T-cell (primary cell): ENCODE results near the gene NHS. TPM values are rescaled to one million over a fixed set of nuclear protein-coding genes. Genes with fewer than 3 reads are reported as not detected.

ENCODE experiments used
- ATAC-seq, 4 experiments: fragments of 200-7000 bp in 3 of 4; fragments of 150-1000 bp in 1 of 4; cut with Tn5 transposase; replicated peaks in 1 of 4; 1 replicate in 3 of 4; 2 replicates in 1 of 4; pipeline ENCODE4 v1.10.0; 2021; ENCODE audit warnings: moderate library complexity in 3 of 4, mild to moderate bottlenecking in 2 of 4, moderate number of reproducible peaks in 1 of 4
- CTCF ChIA-PET, 2 donors: fragments of 300-600 bp; sonication (Branson Sonifier 250); formaldehyde crosslinking; loops; one replicate each; lab custom pipeline; 2022; ENCODE audit warnings: antibody characterized with exemption in 2 of 2; lab: Charles Lee
- POLR2A ChIA-PET, 2 donors: fragments of 300-600 bp; sonication (Branson Sonifier 250); formaldehyde crosslinking; loops; one replicate each; lab custom pipeline; 2022; ENCODE audit warnings: antibody characterized with exemption in 2 of 2; lab: Charles Lee
- DNase-seq, 35 experiments: peaks; one replicate each; pipeline versions ENCODE4 v3.0.0 to v3.0.0-alpha.2; 2013 to 2023
- H3K27ac ChIP-seq: one replicate; pipeline ENCODE4 v1.5.1; 2013; ENCODE audit warnings: low read length
- H3K27me3 ChIP-seq, 2 experiments: replicated peaks in 1 of 2; 1 replicate in 1 of 2; 2 replicates in 1 of 2; pipeline versions ENCODE4 v1.6.1 to v1.7.0; 2013; ENCODE audit warnings: low read length in 1 of 2, mixed read lengths in 1 of 2; ENCODE audit not compliant: control insufficient read depth in 2 of 2, insufficient read depth in 2 of 2; ENCODE audit errors: extremely low read depth in 1 of 2
- H3K36me3 ChIP-seq, 2 donors: 1 replicate in 1 of 2; 2 replicates in 1 of 2; pipeline versions ENCODE4 v1.6.1 to v1.7.0; 2013; ENCODE audit warnings: low read length in 1 of 2; ENCODE audit not compliant: control insufficient read depth in 2 of 2, insufficient read depth in 1 of 2; ENCODE audit errors: extremely low read depth in 1 of 2
- H3K4me1 ChIP-seq, 2 experiments: 1 replicate in 1 of 2; 2 replicates in 1 of 2; pipeline versions ENCODE4 v1.6.1 to v1.7.0; 2013; ENCODE audit warnings: low read length in 2 of 2, mixed read lengths in 1 of 2; ENCODE audit not compliant: insufficient read depth in 2 of 2, control insufficient read depth in 1 of 2; ENCODE audit errors: extremely low read depth in 1 of 2
- H3K4me3 ChIP-seq, 2 donors: 1 replicate in 1 of 2; 2 replicates in 1 of 2; pipeline versions ENCODE4 v1.5.1 to v1.7.0; 2013; ENCODE audit warnings: mild to moderate bottlenecking in 2 of 2, low read length in 1 of 2, moderate library complexity in 1 of 2; ENCODE audit not compliant: control insufficient read depth in 1 of 2; ENCODE audit errors: extremely low read depth in 1 of 2
- H3K9me3 ChIP-seq: 2 replicates; pipeline ENCODE4 v1.7.0; 2013
- H3K27ac Mint-ChIP-seq, 2 donors: one replicate each; pipeline ENCODE4 v1.8.0; 2020 to 2021; ENCODE audit warnings: mild to moderate bottlenecking in 2 of 2, mixed read lengths in 2 of 2
- H3K27me3 Mint-ChIP-seq, 2 donors: one replicate each; pipeline ENCODE4 v1.8.0; 2021 to 2022; ENCODE audit warnings: mixed read lengths in 2 of 2
- H3K36me3 Mint-ChIP-seq: one replicate; pipeline ENCODE4 v1.8.0; 2021; ENCODE audit warnings: mixed read lengths
- H3K4me1 Mint-ChIP-seq, 3 donors: one replicate each; pipeline ENCODE4 v1.8.0; 2020 to 2022; ENCODE audit warnings: mixed read lengths in 3 of 3, mild to moderate bottlenecking in 1 of 3
- H3K4me3 Mint-ChIP-seq, 3 donors: one replicate each; pipeline ENCODE4 v1.8.0; 2020 to 2022; ENCODE audit warnings: mild to moderate bottlenecking in 3 of 3, mixed read lengths in 3 of 3, moderate library complexity in 3 of 3
- H3K9me3 Mint-ChIP-seq, 3 donors: one replicate each; pipeline ENCODE4 v1.8.0; 2020 to 2022; ENCODE audit warnings: mixed read lengths in 3 of 3
- WGBS: methylation state at CpG from one replicate; pipeline ENCODE4 v1.1.5; 2013; ENCODE audit warnings: missing lambda C conversion rate; ENCODE audit not compliant: insufficient coverage; 5-methylcytosine and 5-hydroxymethylcytosine counted together
- total RNA-seq, 35 experiments: library from RNA in 6 of 35; stranded (reverse) in 6 of 35; fragments of 120-200 nt in 1 of 35; gene quantifications; one replicate each; pipeline versions ENCODE4 v1.2.1 to v1.2.4 and lab custom pipeline; 2013 to 2026

The NHS gene
- total RNA-seq, 5 donors from 2014 or later (not counting 1 experiment from before 2014, with no cell fraction given), result 0.03 to 0.20 (median 0.11) TPM; not detected in 1

DNA sequence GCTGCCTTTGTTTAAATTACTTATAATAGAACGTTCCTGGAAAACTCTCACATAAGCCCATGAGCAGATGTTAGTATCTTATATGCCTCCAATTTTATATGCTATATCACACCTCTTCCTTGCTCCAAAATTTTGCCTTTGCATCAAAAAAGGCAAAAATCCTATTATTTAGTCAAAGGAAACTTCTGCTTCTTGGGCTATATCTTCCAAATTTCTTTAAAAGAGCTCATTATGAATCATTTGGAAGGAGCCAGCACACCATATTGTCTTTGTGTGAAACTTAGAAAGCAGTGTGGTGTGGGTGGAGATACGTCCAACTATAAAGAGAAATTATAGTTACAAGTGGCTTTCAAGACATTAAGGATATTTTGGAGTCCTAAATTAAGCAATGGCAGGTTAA lies 35.7 kb downstream of the NHS start:
- Histone ChIP-seq H3K9me3 (no peaks in the 10 kb centered on the region), H3K36me3 (no peaks in the 10 kb centered on the region), H3K27ac (no peak overlapping the region), H3K27me3 (peaks cover 0 to 4% of the 10 kb centered on the region in 2 experiments), H3K4me3 (no peak overlapping the region), H3K4me1 (no peaks in the 10 kb centered on the region)
- Mint-ChIP-seq H3K4me1 (no peaks in the 10 kb centered on the region), H3K27ac (no peak overlapping the region), H3K4me3 (no peak overlapping the region), H3K36me3 (no peaks in the 10 kb centered on the region), H3K9me3 (no peaks in the 10 kb centered on the region), H3K27me3 (peaks cover 0 to 27% of the 10 kb centered on the region in 2 donors)
- ATAC-seq (no peak), DNase-seq (no peak)
- CTCF ChIA-PET, result no interaction called here
- POLR2A ChIA-PET, result no interaction called here
- no CpG with 5 or more reads among the region's 2 CpGs for WGBS

DNA sequence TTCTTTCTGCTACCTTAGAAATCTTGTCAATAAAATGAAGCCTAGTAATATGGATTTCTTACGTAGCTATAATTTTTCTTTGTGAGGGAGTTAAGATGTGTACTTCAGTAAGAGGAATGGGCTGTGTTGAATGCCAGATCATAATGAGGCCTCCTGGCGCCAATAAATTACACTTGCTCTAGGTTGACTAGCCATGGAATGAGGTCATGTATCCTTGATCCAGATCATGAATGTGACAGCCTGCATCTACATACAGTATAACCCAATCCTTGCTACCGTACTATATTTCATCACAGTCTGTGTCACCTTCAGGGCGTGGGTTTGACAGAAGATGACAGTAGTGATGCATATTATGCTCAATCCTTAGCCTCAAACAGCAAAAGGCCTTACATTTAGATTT lies 36.2 kb downstream of the NHS start:
- Histone ChIP-seq H3K36me3 (no peaks in the 10 kb centered on the region), H3K27ac (no peak overlapping the region), H3K9me3 (no peaks in the 10 kb centered on the region), H3K4me3 (no peak overlapping the region), H3K4me1 (no peaks in the 10 kb centered on the region), H3K27me3 (peaks cover 0 to 5% of the 10 kb centered on the region in 2 experiments)
- no peak overlapping the region for H3K4me3 Mint-ChIP-seq
- no peak overlapping the region for H3K27ac Mint-ChIP-seq
- peaks cover 3 to 32% of the 10 kb centered on the region in 2 donors for H3K27me3 Mint-ChIP-seq
- ATAC-seq, result no peak
- DNase-seq, result no peak
- ChIA-PET CTCF (no interaction called here), POLR2A (no interaction called here)
- H3K9me3 Mint-ChIP-seq, result no peaks in the 10 kb centered on the region
- no CpG with 5 or more reads among the region's 4 CpGs for WGBS
- H3K4me1 Mint-ChIP-seq, result no peaks in the 10 kb centered on the region
- H3K36me3 Mint-ChIP-seq, result no peaks in the 10 kb centered on the region

DNA sequence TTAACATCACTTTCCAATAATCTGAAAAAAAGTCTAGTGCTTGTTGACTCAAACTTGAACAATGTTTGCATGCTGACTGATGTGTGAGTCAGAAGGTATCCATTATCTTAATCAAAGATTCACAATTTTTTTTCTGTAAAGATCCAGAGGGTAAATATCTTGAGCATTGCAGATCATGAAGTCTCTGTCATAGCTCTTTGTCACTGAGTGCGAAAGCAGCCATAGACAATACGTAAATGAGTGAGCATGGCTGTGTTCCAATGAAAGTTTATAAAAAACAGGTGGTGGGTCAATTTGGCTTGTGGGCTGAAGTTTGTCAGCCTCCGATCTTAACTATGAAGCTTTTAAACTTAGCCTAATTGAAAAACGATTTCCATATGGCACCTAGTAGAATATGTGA lies 37.7 kb downstream of the NHS start:
- no peaks in the 10 kb centered on the region for H3K4me1 ChIP-seq
- Mint-ChIP-seq H3K27me3 (peaks cover 3 to 35% of the 10 kb centered on the region in 2 donors), H3K27ac (no peak overlapping the region), H3K9me3 (no peaks in the 10 kb centered on the region), H3K36me3 (no peaks in the 10 kb centered on the region), H3K4me3 (no peak overlapping the region), H3K4me1 (no peaks in the 10 kb centered on the region)
- ATAC-seq (no peak), DNase-seq (no peak)
- H3K9me3 ChIP-seq, result no peaks in the 10 kb centered on the region
- peaks cover 0 to 6% of the 10 kb centered on the region in 2 experiments for H3K27me3 ChIP-seq
- H3K36me3 ChIP-seq, result no peaks in the 10 kb centered on the region
- H3K4me3 ChIP-seq, result no peak overlapping the region
- CTCF ChIA-PET, result no interaction called here
- no peak overlapping the region for H3K27ac ChIP-seq
- WGBS, result no CpG with 5 or more reads among the region's 4 CpGs
- POLR2A ChIA-PET, result no interaction called here

DNA sequence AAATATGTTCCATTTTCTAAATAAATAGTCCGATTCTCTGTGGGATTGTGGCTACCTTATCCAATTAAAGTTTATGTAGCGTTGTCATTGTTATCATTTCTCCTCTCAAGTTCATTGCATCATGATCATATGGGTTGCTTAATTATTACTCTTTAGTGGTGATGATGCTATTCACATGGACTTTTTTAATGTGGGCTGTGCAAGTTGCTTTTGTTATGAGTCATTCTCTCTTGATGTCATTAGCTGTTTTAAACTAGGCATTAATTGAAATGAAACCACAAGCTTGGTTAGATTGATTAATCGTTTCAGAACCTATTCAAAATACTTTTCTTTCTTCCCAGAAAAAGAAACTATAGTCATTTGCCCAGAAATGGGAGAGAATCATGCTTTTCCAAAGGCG lies 38.2 kb downstream of the NHS start:
- H3K4me3 ChIP-seq, result no peak overlapping the region
- Mint-ChIP-seq H3K27me3 (peaks cover 3 to 35% of the 10 kb centered on the region in 2 donors), H3K9me3 (no peaks in the 10 kb centered on the region), H3K4me1 (no peaks in the 10 kb centered on the region), H3K4me3 (no peak overlapping the region), H3K36me3 (no peaks in the 10 kb centered on the region), H3K27ac (no peak overlapping the region)
- no peak for DNase-seq
- ChIA-PET CTCF (no interaction called here), POLR2A (no interaction called here)
- no peaks in the 10 kb centered on the region for H3K36me3 ChIP-seq
- H3K9me3 ChIP-seq, result no peaks in the 10 kb centered on the region
- H3K4me1 ChIP-seq, result no peaks in the 10 kb centered on the region
- no CpG with 5 or more reads among the region's 4 CpGs for WGBS
- no peak for ATAC-seq
- peaks cover 0 to 6% of the 10 kb centered on the region in 2 experiments for H3K27me3 ChIP-seq
- no peak overlapping the region for H3K27ac ChIP-seq

DNA sequence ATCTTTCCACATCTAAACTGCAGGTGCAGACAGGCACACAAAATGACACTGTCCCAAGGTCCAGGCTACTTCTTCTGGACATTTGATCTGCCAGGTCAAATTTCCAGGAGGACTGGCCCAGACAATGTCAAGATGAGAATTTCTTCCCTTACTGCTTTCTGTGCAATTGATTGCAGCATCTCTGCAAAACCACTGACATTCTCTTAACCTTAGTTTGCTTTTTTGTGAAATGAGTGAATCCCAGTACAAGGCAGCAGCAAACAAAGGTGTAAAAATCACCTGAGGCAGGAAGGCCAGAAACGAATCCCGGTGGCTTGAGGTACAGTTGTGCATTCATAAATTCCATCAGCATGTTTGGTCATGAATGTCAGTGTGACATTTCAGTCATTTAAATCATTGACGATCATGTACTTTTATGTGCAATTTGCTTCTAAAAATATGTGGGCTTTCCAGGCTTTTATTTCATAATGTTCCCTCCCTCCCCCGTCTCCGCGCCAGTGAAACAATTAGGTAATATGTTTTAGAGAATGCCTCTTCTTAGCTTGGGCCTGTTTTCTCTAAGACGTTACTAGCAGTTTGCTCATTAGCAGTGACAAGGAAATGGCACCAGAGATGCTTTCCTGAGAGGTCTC lies 39.1 kb downstream of the NHS start:
- peaks cover 3 to 31% of the 10 kb centered on the region in 2 donors for H3K27me3 Mint-ChIP-seq
- no peak for ATAC-seq
- Histone ChIP-seq H3K4me3 (no peak overlapping the region), H3K27ac (no peak overlapping the region), H3K9me3 (no peaks in the 10 kb centered on the region), H3K36me3 (no peaks in the 10 kb centered on the region), H3K27me3 (peaks cover 0 to 6% of the 10 kb centered on the region in 2 experiments), H3K4me1 (no peaks in the 10 kb centered on the region)
- ChIA-PET POLR2A (no interaction called here), CTCF (no interaction called here)
- WGBS, result no CpG with 5 or more reads among the region's 7 CpGs
- H3K9me3 Mint-ChIP-seq, result no peaks in the 10 kb centered on the region
- H3K36me3 Mint-ChIP-seq, result no peaks in the 10 kb centered on the region
- no peak for DNase-seq
- no peaks in the 10 kb centered on the region for H3K4me1 Mint-ChIP-seq
- H3K4me3 Mint-ChIP-seq, result no peak overlapping the region
- H3K27ac Mint-ChIP-seq, result no peak overlapping the region

DNA sequence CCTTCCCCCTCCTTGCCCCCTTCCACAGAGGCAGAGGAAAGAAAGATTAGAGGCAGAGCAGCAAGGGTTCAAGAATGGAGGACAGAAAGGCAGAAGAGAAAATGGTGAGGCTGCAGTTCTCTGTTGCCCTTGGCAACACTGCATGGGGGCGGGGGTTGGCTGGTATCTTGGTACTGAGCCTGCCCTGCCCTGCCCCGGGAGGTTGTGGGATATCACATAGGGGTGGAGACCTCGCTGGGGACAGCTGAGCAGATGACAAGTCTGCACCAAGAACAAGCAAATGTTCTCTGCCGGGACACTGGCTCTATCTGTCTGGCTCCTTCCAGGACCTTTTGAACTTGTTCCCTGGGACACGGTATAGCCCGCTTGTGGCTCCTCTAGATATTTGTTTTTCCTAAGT lies 39.8 kb downstream of the NHS start:
- DNase-seq, result no peak
- Mint-ChIP-seq H3K27me3 (peaks cover 3 to 34% of the 10 kb centered on the region in 2 donors), H3K9me3 (no peaks in the 10 kb centered on the region), H3K4me1 (no peaks in the 10 kb centered on the region), H3K36me3 (no peaks in the 10 kb centered on the region), H3K27ac (no peak overlapping the region), H3K4me3 (no peak overlapping the region)
- Histone ChIP-seq H3K27ac (no peak overlapping the region), H3K4me1 (no peaks in the 10 kb centered on the region), H3K27me3 (peaks cover 0 to 3% of the 10 kb centered on the region in 2 experiments), H3K4me3 (no peak overlapping the region), H3K36me3 (no peaks in the 10 kb centered on the region), H3K9me3 (no peaks in the 10 kb centered on the region)
- ChIA-PET POLR2A (no interaction called here), CTCF (no interaction called here)
- 27% methylated on average over 3 of the region's 6 CpGs for WGBS
- no peak for ATAC-seq
